ENCODE data around the gene LRRC45. TPM values are rescaled to one million over a fixed set of nuclear protein-coding genes. Genes with fewer than 3 reads are reported as not detected.

Gene LRRC45
- total RNA-seq, 2 experiments from 2014 or later: 16.5 to 17.3 TPM

- H3K9me3 Mint-ChIP-seq: no peaks in the 10 kb centered on the region
- no peaks in the 10 kb centered on the region for H3K27me3 Mint-ChIP-seq
- H3K4me3 Mint-ChIP-seq: no peak overlapping the region
- peaks cover 5% of the 10 kb centered on the region for H3K4me1 Mint-ChIP-seq
- H3K36me3 Mint-ChIP-seq: peaks cover 4% of the 10 kb centered on the region
- DNase-seq: no peak
- H3K27ac Mint-ChIP-seq: no peak overlapping the region
Measured at GRCh38 chr17:82061047-82061925, 38.2 kb downstream of the LRRC45 start.

- DNase-seq: no peak
- H3K4me1 Mint-ChIP-seq: peaks cover 8% of the 10 kb centered on the region
- H3K36me3 Mint-ChIP-seq: peaks cover 4% of the 10 kb centered on the region
- no peaks in the 10 kb centered on the region for H3K9me3 Mint-ChIP-seq
- H3K27me3 Mint-ChIP-seq: no peaks in the 10 kb centered on the region
- H3K27ac Mint-ChIP-seq: no peak overlapping the region
- no peak overlapping the region for H3K4me3 Mint-ChIP-seq
Measured at GRCh38 chr17:82062076-82062983, 39.2 kb downstream of the LRRC45 start.

GRCh38 chr17:82062984-82063368 is 39.9 kb downstream of the LRRC45 start:
- peaks cover 8% of the 10 kb centered on the region for H3K4me1 Mint-ChIP-seq
- H3K27ac Mint-ChIP-seq: no peak overlapping the region
- H3K27me3 Mint-ChIP-seq: no peaks in the 10 kb centered on the region
- DNase-seq: no peak
- no peak overlapping the region for H3K4me3 Mint-ChIP-seq
- H3K9me3 Mint-ChIP-seq: no peaks in the 10 kb centered on the region
- H3K36me3 Mint-ChIP-seq: peaks cover 4% of the 10 kb centered on the region

- Mint-ChIP-seq H3K4me3 (peak overlapping the region; percentile 76), H3K27ac (peak overlapping the region; percentile 25), H3K9me3 (no peaks in the 10 kb centered on the region), H3K27me3 (no peaks in the 10 kb centered on the region), H3K36me3 (peaks cover 4% of the 10 kb centered on the region), H3K4me1 (peaks cover 8% of the 10 kb centered on the region)
- DNase-seq: no peak
Measured at GRCh38 chr17:82063424-82064415, 40.6 kb downstream of the LRRC45 start.

- Mint-ChIP-seq H3K27me3 (no peaks in the 10 kb centered on the region), H3K4me3 (peak overlapping the region; percentile 76), H3K27ac (peak overlapping the region; percentile 25), H3K4me1 (peaks cover 8% of the 10 kb centered on the region), H3K36me3 (peaks cover 4% of the 10 kb centered on the region), H3K9me3 (no peaks in the 10 kb centered on the region)
- DNase-seq: no peak
Measured at GRCh38 chr17:82064433-82065192, 41.5 kb downstream of the LRRC45 start.

- Mint-ChIP-seq H3K9me3 (no peaks in the 10 kb centered on the region), H3K4me3 (peak overlapping the region; percentile 76), H3K27ac (peak overlapping the region; percentile 25), H3K27me3 (no peaks in the 10 kb centered on the region), H3K4me1 (peaks cover 8% of the 10 kb centered on the region), H3K36me3 (peaks cover 2% of the 10 kb centered on the region)
- no peak for DNase-seq
Measured at GRCh38 chr17:82065193-82065637, 42.1 kb downstream of the LRRC45 start.

- H3K36me3 Mint-ChIP-seq: peaks cover 2% of the 10 kb centered on the region
- peak within 1 kb of the TSS; percentile 88 for H3K27ac Mint-ChIP-seq
- no peaks in the 10 kb centered on the region for H3K9me3 Mint-ChIP-seq
- H3K4me1 Mint-ChIP-seq: peaks cover 8% of the 10 kb centered on the region
- peak within 1 kb of the TSS; percentile 85 for H3K4me3 Mint-ChIP-seq
- DNase-seq: peak; percentile 81
- no peaks in the 10 kb centered on the region for H3K27me3 Mint-ChIP-seq
Measured at GRCh38 chr17:82065638-82066303, 42.7 kb downstream of the LRRC45 start, which contains the start of gene DUS1L. TSS of gene DUS1L (minus strand) at chr17:82065804. CDS start at chr17:82065059, 745 bp downstream.

- H3K4me1 Mint-ChIP-seq: peaks cover 3% of the 10 kb centered on the region
- peaks cover 2% of the 10 kb centered on the region for H3K36me3 Mint-ChIP-seq
- no peak overlapping the region for H3K4me3 Mint-ChIP-seq
- H3K27ac Mint-ChIP-seq: no peak overlapping the region
- no peaks in the 10 kb centered on the region for H3K9me3 Mint-ChIP-seq
- no peak for DNase-seq
- H3K27me3 Mint-ChIP-seq: no peaks in the 10 kb centered on the region
Measured at GRCh38 chr17:82070611-82071010, 47.5 kb downstream of the LRRC45 start.

GRCh38 chr17:82072827-82073226 is 49.7 kb downstream of the LRRC45 start:
- H3K36me3 Mint-ChIP-seq: no peaks in the 10 kb centered on the region
- no peak overlapping the region for H3K27ac Mint-ChIP-seq
- H3K4me1 Mint-ChIP-seq: no peaks in the 10 kb centered on the region
- H3K9me3 Mint-ChIP-seq: no peaks in the 10 kb centered on the region
- H3K27me3 Mint-ChIP-seq: no peaks in the 10 kb centered on the region
- DNase-seq: no peak
- H3K4me3 Mint-ChIP-seq: no peak overlapping the region

- Mint-ChIP-seq H3K27me3 (no peaks in the 10 kb centered on the region), H3K4me3 (no peak overlapping the region), H3K27ac (no peak overlapping the region), H3K36me3 (peaks cover 3% of the 10 kb centered on the region), H3K9me3 (no peaks in the 10 kb centered on the region), H3K4me1 (no peaks in the 10 kb centered on the region)
- no peak for DNase-seq
Measured at GRCh38 chr17:82073446-82073845, 50.3 kb downstream of the LRRC45 start.

- Mint-ChIP-seq H3K4me1 (no peaks in the 10 kb centered on the region), H3K36me3 (peaks cover 6% of the 10 kb centered on the region), H3K4me3 (no peak overlapping the region), H3K27me3 (no peaks in the 10 kb centered on the region), H3K9me3 (no peaks in the 10 kb centered on the region), H3K27ac (peak overlapping the region; percentile 29)
- DNase-seq: no peak
Measured at GRCh38 chr17:82076018-82076784, 53.1 kb downstream of the LRRC45 start.

- no peaks in the 10 kb centered on the region for H3K27me3 Mint-ChIP-seq
- no peak overlapping the region for H3K4me3 Mint-ChIP-seq
- peak overlapping the region; percentile 29 for H3K27ac Mint-ChIP-seq
- H3K36me3 Mint-ChIP-seq: peaks cover 6% of the 10 kb centered on the region
- no peak for DNase-seq
- H3K9me3 Mint-ChIP-seq: no peaks in the 10 kb centered on the region
- H3K4me1 Mint-ChIP-seq: no peaks in the 10 kb centered on the region
Measured at GRCh38 chr17:82076785-82077591, 53.9 kb downstream of the LRRC45 start.

Measured in activated naive CD8-positive, alpha-beta T cell treated with anti-CD3 and anti-CD28 coated beads for 36 hours (primary cell).